Hippocampal formation (tissue), 2 donors: Measurements from ENCODE around the gene PPBP.

Experiments used
- DNase-seq, 2 donors: peaks; one replicate each; lab custom pipeline; 2025; lab: John Stamatoyannopoulos, UW

The PPBP gene

DNA sequence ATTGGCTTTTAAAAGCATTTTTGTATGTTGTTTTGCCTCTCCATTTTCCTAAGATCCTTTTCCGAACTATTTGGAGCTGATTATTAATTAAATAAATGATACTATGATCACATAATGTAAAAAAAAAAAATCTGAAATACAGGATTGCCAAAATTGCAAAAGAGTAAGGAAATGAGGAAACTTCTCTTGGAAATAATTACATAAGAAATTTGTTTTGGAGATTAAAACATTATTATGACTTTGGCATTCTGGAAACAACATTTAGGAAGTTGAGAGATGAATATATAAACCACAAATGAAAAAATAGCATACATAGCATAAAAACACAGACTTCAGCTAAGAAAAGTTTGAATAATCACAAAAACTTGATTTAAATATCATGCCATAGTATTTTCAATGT lies 39.7 kb downstream of the PPBP start:
- no peak for DNase-seq

DNA sequence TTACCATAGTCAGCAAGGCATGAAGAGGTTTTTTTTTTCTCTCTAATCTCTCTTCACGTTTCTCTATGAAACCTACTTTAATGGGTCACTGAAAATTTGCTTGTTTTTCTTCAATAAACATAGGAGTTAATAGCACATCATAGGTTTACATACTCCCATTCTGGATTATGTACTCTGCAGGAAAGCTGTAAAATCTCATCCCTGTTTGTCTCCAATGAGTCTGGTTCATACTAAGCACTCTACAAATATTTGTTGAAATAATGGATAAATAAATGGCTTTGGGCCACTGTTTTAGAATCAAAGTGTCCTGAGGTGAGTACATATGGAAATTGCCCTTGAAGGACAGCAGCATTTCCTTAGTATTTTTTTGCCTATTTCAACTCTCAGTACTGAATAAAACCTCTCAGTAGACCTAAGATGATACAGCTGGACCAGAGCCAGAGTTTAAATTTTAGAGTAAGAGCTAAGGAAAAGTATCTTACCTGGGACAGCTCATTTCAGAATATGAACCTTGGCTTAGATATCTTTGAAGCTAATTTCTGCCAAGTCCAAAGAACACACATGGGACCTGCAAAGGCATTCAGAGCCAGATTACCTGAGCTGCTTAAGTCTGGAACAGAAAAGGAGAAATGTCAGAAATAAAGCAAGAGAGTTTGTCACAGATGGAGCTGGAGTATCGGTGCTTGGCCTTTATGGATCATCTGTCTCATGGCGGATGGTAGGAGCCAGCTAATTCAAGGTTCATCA lies 40.6 kb downstream of the PPBP start:
- DNase-seq: no peak

DNA sequence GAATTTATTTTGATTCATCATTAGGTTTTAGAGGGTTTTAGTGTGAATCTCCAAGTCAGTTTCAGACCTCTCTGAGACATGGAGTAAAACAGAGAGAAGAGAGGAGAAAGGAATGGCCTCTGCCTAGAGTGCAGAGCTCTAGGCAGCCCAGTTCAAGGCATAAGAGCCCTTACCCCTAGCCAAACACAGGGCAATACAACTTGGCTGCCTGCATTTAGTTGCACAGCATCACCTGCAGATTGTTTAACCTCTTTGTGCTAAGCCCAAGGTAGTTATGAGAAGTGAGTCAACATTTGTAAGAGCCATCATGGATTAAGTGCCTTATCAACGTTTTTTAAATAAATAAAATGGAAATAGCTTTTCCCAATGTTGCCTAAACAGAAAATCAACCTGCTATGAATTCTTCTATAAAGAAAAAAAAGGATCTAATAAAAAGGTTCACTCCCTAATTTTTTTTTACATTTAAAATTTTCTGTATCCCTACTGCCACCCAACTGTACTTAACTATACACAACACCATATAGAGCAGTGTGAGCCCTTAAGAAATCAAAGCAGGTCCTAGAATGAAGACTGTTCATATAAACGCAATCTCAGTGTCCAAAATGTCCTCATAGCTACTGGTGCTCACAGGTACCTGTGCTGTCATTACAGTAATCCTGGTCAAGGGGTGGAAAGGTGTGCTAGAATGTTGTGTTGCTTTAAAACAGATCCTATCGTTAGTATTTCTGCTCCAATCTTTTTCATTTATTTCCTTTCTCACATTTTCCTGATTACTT lies 42.1 kb downstream of the PPBP start:
- DNase-seq: no peak

DNA sequence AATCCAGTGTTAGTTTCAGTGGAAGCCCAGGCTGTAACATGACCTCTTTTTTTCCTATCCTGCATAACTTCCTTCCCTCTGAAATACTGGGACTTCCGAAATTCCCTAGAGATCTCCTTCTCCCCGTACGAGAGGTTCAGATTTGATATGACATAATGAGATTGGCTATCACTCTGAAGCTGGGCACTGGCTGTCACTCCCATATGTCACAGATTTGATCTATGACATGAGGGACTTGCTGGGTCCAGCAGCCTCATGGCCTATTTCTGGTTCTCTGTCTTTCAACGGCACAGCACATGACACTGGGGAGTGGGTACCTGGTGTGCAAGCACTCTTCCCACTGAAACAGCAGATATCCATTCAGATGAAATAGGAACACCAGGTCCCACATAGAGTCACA lies 42.9 kb downstream of the PPBP start:
- no peak for DNase-seq

DNA sequence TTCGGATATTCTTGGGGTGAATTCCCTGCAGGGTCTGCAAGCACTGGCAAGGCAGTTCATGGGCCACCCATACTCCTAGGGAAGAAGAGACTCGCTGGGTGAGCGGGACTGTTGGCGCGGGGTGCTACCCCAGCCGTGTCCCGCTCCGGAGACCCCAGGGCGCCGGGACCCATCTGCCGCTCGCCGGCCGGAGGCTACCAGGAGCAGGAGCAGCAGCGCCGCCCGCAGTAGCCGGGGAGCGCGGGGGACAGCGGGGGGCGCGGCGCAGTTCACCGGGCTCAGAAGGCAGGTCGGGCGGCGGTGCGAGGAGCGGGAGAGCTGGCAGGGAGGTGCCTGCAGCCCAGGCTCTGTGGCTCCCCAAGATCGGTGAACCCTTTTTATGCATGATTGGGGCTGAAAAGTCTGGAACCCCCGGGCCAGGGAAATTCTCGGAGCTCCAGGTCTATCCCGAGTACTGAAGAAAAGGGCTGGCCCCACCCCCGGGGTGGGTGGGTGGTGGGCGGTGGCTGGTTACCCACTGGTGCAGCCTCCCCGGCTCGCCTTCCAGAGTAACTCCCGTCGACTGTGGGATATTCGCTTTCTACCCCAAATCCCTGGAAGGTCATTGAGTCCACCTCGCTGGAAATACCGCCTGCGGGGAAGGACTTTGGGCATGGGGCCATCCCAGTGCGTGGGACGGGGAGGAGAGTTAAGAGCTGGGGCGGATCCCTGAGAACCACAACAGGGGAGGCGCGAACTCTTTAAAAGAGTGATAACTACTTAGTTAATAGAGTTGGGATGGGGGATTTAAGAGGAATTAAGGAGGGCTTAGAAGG lies 43.7 kb downstream of the PPBP start:
- no peak for DNase-seq

GRCh38 chr4:73943555-73943954 lies 44.4 kb downstream of the PPBP start:
- no peak for DNase-seq

DNA sequence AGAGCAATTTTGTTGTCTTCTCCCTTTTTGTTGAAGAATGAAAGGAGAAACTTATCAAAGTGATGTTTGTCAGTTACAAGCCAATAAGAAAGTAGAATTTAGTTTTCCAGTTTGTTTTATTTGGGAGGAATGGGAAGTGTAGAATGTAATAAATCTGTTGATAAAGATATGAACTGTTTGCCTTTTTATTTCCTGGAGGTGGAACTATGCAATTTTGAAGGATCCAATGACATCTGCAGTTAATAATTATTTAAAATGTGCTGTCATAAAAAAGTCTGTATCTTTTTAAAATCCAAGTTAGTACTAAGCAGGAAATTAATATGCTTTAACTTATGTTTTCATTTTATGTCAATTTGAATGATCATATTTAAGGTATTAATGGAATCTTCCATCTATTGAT lies 51.0 kb downstream of the PPBP start:
- no peak for DNase-seq
